ENCODE results near the gene ANKRD27. TPM values are rescaled to one million over a fixed set of nuclear protein-coding genes. Genes with fewer than 3 reads are reported as not detected.
"Not testable (repeated sequence)": the region's sequence is repeated elsewhere in the genome, so short reads cannot be mapped to it uniquely, and the experiment has no call there.

Gene ANKRD27
- total RNA-seq, 4 donors from 2014 or later: 1.8 to 36.2 (median 22.7) TPM

- Histone ChIP-seq H3K9me3 (no peaks in the 10 kb centered on the region), H3K27me3 (no peaks in the 10 kb centered on the region), H3K36me3 (no peaks in the 10 kb centered on the region), H3K4me1 (no peaks in the 10 kb centered on the region), H3K27ac (no peak overlapping the region), H3K4me3 (no peak overlapping the region)
- TF ChIP-seq POLR2A (IDR thresholded peaks at IDR 0.05): no peak
- TF ChIP-seq CTCF (IDR thresholded peaks at IDR 0.05): no peak
- intact Hi-C loops (cut with DNase I; ENCODE audit: low total_unique reads): no loop called here
- no peak for DNase-seq
Measured at GRCh38 chr19:32717496-32717895, 42.5 kb upstream of the ANKRD27 start.

- H3K9me3 ChIP-seq; H3K27ac ChIP-seq; H3K4me3 ChIP-seq; H3K36me3 ChIP-seq; DNase-seq; H3K4me1 ChIP-seq; H3K27me3 ChIP-seq; intact Hi-C loops (cut with DNase I; ENCODE audit: low total_unique reads): not testable (repeated sequence)
Measured at GRCh38 chr19:32716203-32716602, 41.2 kb upstream of the ANKRD27 start.

GRCh38 chr19:32711747-32712146, 36.8 kb upstream of the ANKRD27 start:
- Histone ChIP-seq H3K27me3 (no peaks in the 10 kb centered on the region), H3K4me3 (no peak overlapping the region), H3K4me1 (no peaks in the 10 kb centered on the region), H3K9me3 (no peaks in the 10 kb centered on the region), H3K36me3 (no peaks in the 10 kb centered on the region), H3K27ac (no peak overlapping the region)
- no peak for DNase-seq
- TF ChIP-seq CTCF (IDR thresholded peaks at IDR 0.05) (no peak), POLR2A (IDR thresholded peaks at IDR 0.05) (no peak)
- intact Hi-C loops (cut with DNase I; ENCODE audit: low total_unique reads): no loop called here

GRCh38 chr19:32709032-32709431, 34.1 kb upstream of the ANKRD27 start:
- no peaks in the 10 kb centered on the region for H3K36me3 ChIP-seq
- H3K27ac ChIP-seq: no peak overlapping the region
- no peak for TF ChIP-seq CTCF (IDR thresholded peaks at IDR 0.05)
- no peak for TF ChIP-seq POLR2A (IDR thresholded peaks at IDR 0.05)
- H3K9me3 ChIP-seq: peaks cover 0 to 6% of the 10 kb centered on the region in 2 donors
- H3K4me1 ChIP-seq: no peaks in the 10 kb centered on the region
- DNase-seq: no peak
- H3K27me3 ChIP-seq: no peaks in the 10 kb centered on the region
- intact Hi-C loops (cut with DNase I; ENCODE audit: low total_unique reads): no loop called here
- H3K4me3 ChIP-seq: no peak overlapping the region

- Histone ChIP-seq H3K9me3 (peaks cover 0 to 10% of the 10 kb centered on the region in 2 donors), H3K4me1 (no peaks in the 10 kb centered on the region), H3K4me3 (no peak overlapping the region), H3K27me3 (no peaks in the 10 kb centered on the region), H3K27ac (no peak overlapping the region), H3K36me3 (no peaks in the 10 kb centered on the region)
- no peak for TF ChIP-seq CTCF (IDR thresholded peaks at IDR 0.05)
- no peak for DNase-seq
- intact Hi-C loops (cut with DNase I; ENCODE audit: low total_unique reads): no loop called here
Measured at GRCh38 chr19:32708457-32708856, 33.5 kb upstream of the ANKRD27 start.

- H3K36me3 ChIP-seq; H3K27me3 ChIP-seq; DNase-seq; H3K27ac ChIP-seq; H3K4me1 ChIP-seq; H3K4me3 ChIP-seq; intact Hi-C loops (cut with DNase I; ENCODE audit: low total_unique reads): not testable (repeated sequence)
- peaks cover 0 to 17% of the 10 kb centered on the region in 2 donors for H3K9me3 ChIP-seq
Measured at GRCh38 chr19:32704006-32704405, 29.0 kb upstream of the ANKRD27 start.
